Activated naive CD4-positive, alpha-beta T cell treated with anti-CD3 and anti-CD28 coated beads, Interleukin-2, amount 50 U/mL, for 72 hours (primary cell): Measurements from ENCODE around the gene TRAPPC5. TPM values are rescaled to one million over a fixed set of nuclear protein-coding genes. Genes with fewer than 3 reads are reported as not detected.

Experiments used
- ATAC-seq, 2 donors: fragments of 150-1000 bp; cut with Tn5 transposase; 2 replicates each; pipeline ENCODE4 v1.10.0; 2021; ENCODE audit warnings: mild to moderate bottlenecking in 2 of 2, moderate library complexity in 2 of 2
- DNase-seq, 2 donors: peaks; one replicate each; pipeline ENCODE4 v3.0.0; 2021 to 2022; ENCODE audit warnings: low spot score in 2 of 2
- H3K27ac Mint-ChIP-seq, 2 donors: one replicate each; pipeline ENCODE4 v1.8.0; 2022; ENCODE audit warnings: mild to moderate bottlenecking in 2 of 2, mixed read lengths in 2 of 2
- H3K36me3 Mint-ChIP-seq, 2 donors: one replicate each; pipeline ENCODE4 v1.8.0; 2022; ENCODE audit warnings: mixed read lengths in 2 of 2
- H3K9me3 Mint-ChIP-seq, 2 donors: one replicate each; pipeline ENCODE4 v1.8.0; 2022; ENCODE audit warnings: mixed read lengths in 2 of 2
- total RNA-seq, 2 donors: library from RNA; stranded (reverse); gene quantifications; one replicate each; pipeline ENCODE4 v1.2.3, GENCODE V29; 2022

The TRAPPC5 gene
- 10 to 100 TPM; 58.9 to 84.4 TPM for total RNA-seq

GRCh38 chr19:7680606-7681339, at the start of gene TRAPPC5:
TSS of gene TRAPPC5 (plus strand) at chr19:7680833. CDS start at chr19:7682254, 1,421 bp downstream.
- ATAC-seq, result peak; percentile 42 to 54
- H3K9me3 Mint-ChIP-seq, result no peaks in the 10 kb centered on the region
- H3K27ac Mint-ChIP-seq, result peak within 1 kb of the TSS; percentile 91 to 95
- DNase-seq, result peak; percentile 91 to 94
- H3K36me3 Mint-ChIP-seq, result peaks cover 5 to 12% of the 10 kb centered on the region in 2 donors

- no peaks in the 10 kb centered on the region for H3K9me3 Mint-ChIP-seq
- ATAC-seq (no peak), DNase-seq (no peak)
- peaks cover 19 to 26% of the 10 kb centered on the region in 2 donors for H3K36me3 Mint-ChIP-seq
- H3K27ac Mint-ChIP-seq, result no peak overlapping the region
Measured at GRCh38 chr19:7631577-7631976, 49.1 kb upstream of the TRAPPC5 start.

GRCh38 chr19:7632340-7633203, 48.1 kb upstream of the TRAPPC5 start:
- Mint-ChIP-seq H3K27ac (no peak overlapping the region), H3K36me3 (peaks cover 19 to 26% of the 10 kb centered on the region in 2 donors), H3K9me3 (no peaks in the 10 kb centered on the region)
- ATAC-seq (no peak), DNase-seq (no peak)

GRCh38 chr19:7633698-7634097, 46.9 kb upstream of the TRAPPC5 start, which contains the start of gene PCP2:
TSS of gene PCP2 (minus strand) at chr19:7633719. CDS start at chr19:7633457, 262 bp downstream.
- no peak for ATAC-seq
- Mint-ChIP-seq H3K9me3 (no peaks in the 10 kb centered on the region), H3K27ac (peak within 1 kb of the TSS in 1 of 2 donors; percentile 68), H3K36me3 (peaks cover 16 to 21% of the 10 kb centered on the region in 2 donors)
- no peak for DNase-seq

GRCh38 chr19:7635670-7636069, 45.0 kb upstream of the TRAPPC5 start:
- H3K9me3 Mint-ChIP-seq, result peaks cover 7 to 8% of the 10 kb centered on the region in 2 donors
- H3K36me3 Mint-ChIP-seq, result peaks cover 11 to 17% of the 10 kb centered on the region in 2 donors
- ATAC-seq (no peak), DNase-seq (no peak)
- peak overlapping the region in 1 of 2 donors; percentile 91 for H3K27ac Mint-ChIP-seq

GRCh38 chr19:7636317-7636690, 44.3 kb upstream of the TRAPPC5 start:
- no peak for DNase-seq
- no peak for ATAC-seq
- Mint-ChIP-seq H3K9me3 (peaks cover 7 to 8% of the 10 kb centered on the region in 2 donors), H3K36me3 (peaks cover 10 to 17% of the 10 kb centered on the region in 2 donors), H3K27ac (peak overlapping the region in 1 of 2 donors; percentile 91)

GRCh38 chr19:7636691-7637373, 43.8 kb upstream of the TRAPPC5 start, which contains the start of gene STXBP2:
TSS of gene STXBP2 (plus strand) at chr19:7637110. CDS start at chr19:7637150, 40 bp downstream.
- H3K27ac Mint-ChIP-seq, result peak within 1 kb of the TSS; percentile 87 to 91
- peaks cover 10 to 17% of the 10 kb centered on the region in 2 donors for H3K36me3 Mint-ChIP-seq
- DNase-seq (peak; percentile 88 to 94), ATAC-seq (peak; percentile 94 to 98)
- peaks cover 7 to 8% of the 10 kb centered on the region in 2 donors for H3K9me3 Mint-ChIP-seq

GRCh38 chr19:7637374-7638256, 43.0 kb upstream of the TRAPPC5 start:
- H3K27ac Mint-ChIP-seq, result peak overlapping the region; percentile 74 to 91
- ATAC-seq (peak; percentile 27 to 35), DNase-seq (peak in 1 of 2 donors; percentile 20)
- peaks cover 10 to 17% of the 10 kb centered on the region in 2 donors for H3K36me3 Mint-ChIP-seq
- H3K9me3 Mint-ChIP-seq, result peaks cover 7 to 8% of the 10 kb centered on the region in 2 donors

- H3K27ac Mint-ChIP-seq, result no peak overlapping the region
- ATAC-seq, result no peak
Measured at GRCh38 chr19:7638802-7639465, 41.7 kb upstream of the TRAPPC5 start.

GRCh38 chr19:7639863-7640348, 40.7 kb upstream of the TRAPPC5 start:
- Mint-ChIP-seq H3K27ac (no peak overlapping the region), H3K36me3 (peaks cover 10 to 17% of the 10 kb centered on the region in 2 donors), H3K9me3 (peaks cover 7 to 8% of the 10 kb centered on the region in 2 donors)
- ATAC-seq (no peak), DNase-seq (no peak)

More at GRCh38 chr19:7638802-7639465, 41.7 kb upstream of the TRAPPC5 start:
- no peak for DNase-seq
- Mint-ChIP-seq H3K36me3 (peaks cover 10 to 17% of the 10 kb centered on the region in 2 donors), H3K9me3 (peaks cover 7 to 8% of the 10 kb centered on the region in 2 donors)

- H3K9me3 Mint-ChIP-seq, result peaks cover 7 to 8% of the 10 kb centered on the region in 2 donors
- DNase-seq (no peak), ATAC-seq (no peak)
- H3K27ac Mint-ChIP-seq, result no peak overlapping the region
- H3K36me3 Mint-ChIP-seq, result peaks cover 10 to 17% of the 10 kb centered on the region in 2 donors
Measured at GRCh38 chr19:7640803-7641202, 39.8 kb upstream of the TRAPPC5 start.

GRCh38 chr19:7641290-7642276, 39.0 kb upstream of the TRAPPC5 start:
- DNase-seq, result no peak
- peaks cover 7 to 8% of the 10 kb centered on the region in 2 donors for H3K9me3 Mint-ChIP-seq
- peaks cover 10 to 17% of the 10 kb centered on the region in 2 donors for H3K36me3 Mint-ChIP-seq
- no peak overlapping the region for H3K27ac Mint-ChIP-seq
- no peak for ATAC-seq

- Mint-ChIP-seq H3K9me3 (peaks cover 7 to 8% of the 10 kb centered on the region in 2 donors), H3K27ac (no peak overlapping the region), H3K36me3 (peaks cover 10 to 17% of the 10 kb centered on the region in 2 donors)
- ATAC-seq (no peak), DNase-seq (no peak)
Measured at GRCh38 chr19:7642295-7643030, 38.2 kb upstream of the TRAPPC5 start.
